ENCODE results near the gene CNN2.

Gene CNN2

DNA sequence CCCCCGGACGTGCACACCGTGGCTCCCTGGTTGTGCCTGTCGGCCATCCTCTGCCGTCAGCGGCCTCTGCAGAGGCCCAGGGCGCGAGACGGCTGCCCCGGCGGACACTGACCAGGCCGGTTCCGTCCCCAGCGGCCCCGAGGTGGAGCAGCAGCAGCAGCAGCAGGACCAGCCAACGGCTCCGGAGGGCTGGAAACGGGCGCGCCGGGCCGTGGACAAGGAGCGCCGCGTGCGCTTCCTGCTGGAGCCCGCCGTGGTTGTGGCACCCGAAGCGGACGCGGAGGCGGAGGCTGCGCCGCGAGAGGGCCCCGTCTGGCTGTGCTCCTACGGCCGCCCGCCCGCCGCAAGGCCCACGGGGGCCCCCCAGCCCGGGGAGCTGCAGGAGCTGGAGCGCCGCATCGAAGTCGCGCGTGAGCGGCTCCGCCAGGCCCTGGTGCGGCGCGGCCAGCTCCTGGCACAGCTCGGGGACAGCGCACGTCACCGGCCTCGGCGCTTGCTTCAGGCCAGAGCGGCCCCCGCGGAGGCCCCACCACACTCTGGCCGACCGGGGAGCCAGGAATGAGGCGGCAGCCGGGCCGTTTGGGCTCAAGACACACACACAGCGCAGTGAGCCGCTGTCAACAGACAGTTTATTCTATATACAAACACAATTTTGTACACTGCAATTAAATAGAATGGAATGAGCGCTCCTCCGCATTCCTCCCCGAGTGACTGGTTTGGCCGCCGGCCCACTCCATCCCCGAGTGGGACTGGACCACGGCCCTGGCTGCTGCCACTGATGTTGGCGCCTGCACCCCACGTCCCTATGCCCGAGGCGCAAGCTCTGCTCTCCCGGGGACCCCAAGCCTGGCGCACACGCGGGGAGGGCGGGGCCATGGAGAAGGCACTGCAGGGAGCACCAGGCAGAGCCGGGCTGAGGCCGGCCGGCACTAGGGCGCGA is 17.1 kb upstream of the CNN2 start:
- Histone ChIP-seq H3K27me3 (ENCODE audit: control insufficient read depth, insufficient read depth, low read length) (peaks cover 3% of the 10 kb centered on the region), H3K4me3 (ENCODE audit: low read length) (no peak overlapping the region), H3K9me3 (ENCODE audit: control insufficient read depth, low read length) (no peaks in the 10 kb centered on the region), H3K36me3 (ENCODE audit: control insufficient read depth, insufficient read depth, low read length) (peaks cover 4% of the 10 kb centered on the region), H3K4me1 (ENCODE audit: control insufficient read depth, insufficient read depth, low read length) (no peaks in the 10 kb centered on the region), H3K9ac (ENCODE audit: low read length) (no peak overlapping the region)

DNA sequence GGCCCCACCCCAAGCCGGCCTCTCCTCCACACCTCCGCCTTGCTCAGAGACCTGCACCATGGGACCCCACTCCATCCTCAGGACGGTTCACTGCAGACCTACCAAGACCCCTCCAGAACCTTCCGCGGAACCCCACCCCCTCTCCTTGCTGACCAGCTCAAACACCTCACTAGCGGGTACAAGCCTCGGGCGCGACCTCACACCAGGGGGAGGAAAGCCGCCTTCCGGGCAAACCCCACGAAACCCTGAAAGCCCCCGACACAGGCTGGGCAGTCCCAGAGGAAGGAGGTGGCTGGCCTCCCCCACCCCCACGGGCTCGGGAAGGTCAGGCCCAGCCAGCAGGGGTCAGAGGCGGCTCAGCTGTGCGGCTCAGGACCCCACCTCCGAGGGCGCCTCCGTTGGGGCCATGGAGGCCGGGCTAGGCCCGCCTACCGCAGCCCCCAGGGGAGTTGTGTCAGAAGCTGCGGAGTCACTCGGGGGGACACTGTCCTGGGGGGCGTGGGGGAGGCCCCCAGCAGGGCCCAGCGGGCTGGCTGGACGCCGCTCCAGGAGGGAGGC is 16.3 kb upstream of the CNN2 start:
- Histone ChIP-seq H3K27me3 (ENCODE audit: control insufficient read depth, insufficient read depth, low read length) (no peaks in the 10 kb centered on the region), H3K36me3 (ENCODE audit: control insufficient read depth, insufficient read depth, low read length) (peaks cover 4% of the 10 kb centered on the region), H3K4me3 (ENCODE audit: low read length) (no peak overlapping the region), H3K4me1 (ENCODE audit: control insufficient read depth, insufficient read depth, low read length) (no peaks in the 10 kb centered on the region), H3K9me3 (ENCODE audit: control insufficient read depth, low read length) (no peaks in the 10 kb centered on the region), H3K9ac (ENCODE audit: low read length) (no peak overlapping the region)

DNA sequence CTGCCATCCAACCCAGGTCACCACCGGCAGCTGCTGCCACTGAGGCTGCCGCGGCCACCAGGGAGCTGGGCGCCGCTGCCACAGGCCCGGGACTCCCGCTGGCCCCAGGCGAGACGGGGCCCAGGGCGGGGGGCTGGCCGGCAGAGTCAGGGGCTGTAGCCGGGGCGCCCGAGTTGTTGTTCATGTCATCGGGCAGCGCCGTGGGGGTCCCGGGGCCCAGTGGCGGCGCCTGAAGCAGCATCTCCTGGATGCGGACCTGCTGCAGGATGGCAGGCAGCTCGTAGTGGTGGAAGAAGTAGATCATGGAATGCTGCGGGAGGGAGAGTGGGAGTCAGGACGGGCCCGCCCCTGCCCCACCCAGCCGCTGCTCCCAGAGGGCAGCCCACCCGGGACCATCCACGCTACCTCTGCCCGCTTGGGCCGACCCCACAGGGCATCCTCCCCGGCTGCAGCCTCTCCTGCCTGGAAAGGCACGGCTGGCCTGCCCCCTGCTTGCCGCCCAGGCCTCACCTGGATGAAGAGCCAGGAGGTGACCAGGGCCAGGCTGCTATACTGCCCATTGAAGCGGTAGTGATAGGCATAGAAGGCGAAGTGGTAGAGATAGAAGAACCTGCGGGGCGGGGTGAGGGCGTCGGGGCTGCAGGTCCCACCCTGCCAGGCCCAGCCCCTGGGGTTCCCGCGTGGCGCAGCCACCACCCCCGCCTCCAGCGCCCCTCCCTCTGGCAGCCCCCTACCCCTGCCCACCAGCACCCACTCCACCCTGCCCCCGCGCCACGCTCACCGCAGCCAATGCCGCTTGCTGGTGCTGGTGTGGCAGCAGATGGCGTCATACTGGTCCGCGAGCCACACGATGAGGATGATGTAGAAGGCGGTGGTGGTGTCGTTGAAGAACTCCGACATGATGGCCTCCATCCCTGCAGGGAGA is 15.6 kb upstream of the CNN2 start:
- no peaks in the 10 kb centered on the region for H3K27me3 ChIP-seq (ENCODE audit: control insufficient read depth, insufficient read depth, low read length)

DNA sequence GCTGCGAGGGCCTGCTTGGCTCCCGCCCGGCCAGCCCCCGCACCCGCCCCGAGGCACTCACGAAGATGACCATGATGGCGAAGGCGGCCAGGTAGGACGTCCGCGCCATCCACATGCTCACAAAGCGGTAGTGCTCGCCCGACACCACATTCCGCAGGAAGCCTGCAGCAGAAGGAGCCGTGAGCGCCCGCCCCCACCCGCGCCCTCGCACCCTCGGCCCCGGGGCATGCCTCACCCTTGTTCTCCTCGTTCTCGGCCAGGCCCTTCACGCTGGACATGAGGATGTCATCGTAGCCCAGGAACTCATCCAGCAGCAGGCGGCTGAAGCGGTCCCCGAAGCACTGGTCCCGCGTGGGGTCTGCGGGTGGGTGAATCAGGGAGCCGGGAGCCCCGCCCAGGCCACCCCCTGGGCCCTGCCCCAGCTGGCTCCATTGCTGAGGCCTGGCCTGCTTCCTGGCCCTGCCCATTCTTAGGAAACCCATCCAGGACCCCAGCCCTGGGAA is 14.5 kb upstream of the CNN2 start:
- Histone ChIP-seq H3K4me1 (ENCODE audit: control insufficient read depth, insufficient read depth, low read length) (peaks cover 16% of the 10 kb centered on the region), H3K9ac (ENCODE audit: low read length) (no peak overlapping the region), H3K4me3 (ENCODE audit: low read length) (no peak overlapping the region), H3K9me3 (ENCODE audit: control insufficient read depth, low read length) (no peaks in the 10 kb centered on the region), H3K27me3 (ENCODE audit: control insufficient read depth, insufficient read depth, low read length) (no peaks in the 10 kb centered on the region), H3K36me3 (ENCODE audit: control insufficient read depth, insufficient read depth, low read length) (peaks cover 4% of the 10 kb centered on the region)

More for the DNA sequence above, 15.6 kb upstream of the CNN2 start:
- H3K4me3 ChIP-seq (ENCODE audit: low read length), result no peak overlapping the region
- no peak overlapping the region for H3K9ac ChIP-seq (ENCODE audit: low read length)
- no peaks in the 10 kb centered on the region for H3K9me3 ChIP-seq (ENCODE audit: control insufficient read depth, low read length)
- H3K36me3 ChIP-seq (ENCODE audit: control insufficient read depth, insufficient read depth, low read length), result peaks cover 4% of the 10 kb centered on the region
- H3K4me1 ChIP-seq (ENCODE audit: control insufficient read depth, insufficient read depth, low read length), result peaks cover 6% of the 10 kb centered on the region

DNA sequence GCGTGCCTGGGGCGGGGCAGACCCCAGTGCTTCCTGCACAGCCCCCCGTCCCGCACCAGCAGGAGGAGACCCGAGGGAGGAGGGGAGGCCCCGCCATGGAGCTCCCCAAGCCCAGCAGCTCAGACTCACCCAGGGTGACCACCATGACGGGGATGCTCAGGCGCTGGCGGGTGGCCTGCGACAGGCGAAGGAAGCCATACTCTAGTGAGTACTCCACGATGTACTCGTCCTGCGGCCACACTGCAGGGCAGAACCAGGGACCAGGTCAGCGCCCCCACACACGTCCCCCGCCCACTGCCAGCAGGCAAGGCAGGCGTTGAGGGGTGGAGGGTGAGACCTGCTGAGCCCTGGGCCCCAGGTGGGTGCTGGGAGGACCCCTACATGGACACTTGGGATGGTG is 14.1 kb upstream of the CNN2 start:
- Histone ChIP-seq H3K4me1 (ENCODE audit: control insufficient read depth, insufficient read depth, low read length) (peaks cover 21% of the 10 kb centered on the region), H3K36me3 (ENCODE audit: control insufficient read depth, insufficient read depth, low read length) (peaks cover 4% of the 10 kb centered on the region)

DNA sequence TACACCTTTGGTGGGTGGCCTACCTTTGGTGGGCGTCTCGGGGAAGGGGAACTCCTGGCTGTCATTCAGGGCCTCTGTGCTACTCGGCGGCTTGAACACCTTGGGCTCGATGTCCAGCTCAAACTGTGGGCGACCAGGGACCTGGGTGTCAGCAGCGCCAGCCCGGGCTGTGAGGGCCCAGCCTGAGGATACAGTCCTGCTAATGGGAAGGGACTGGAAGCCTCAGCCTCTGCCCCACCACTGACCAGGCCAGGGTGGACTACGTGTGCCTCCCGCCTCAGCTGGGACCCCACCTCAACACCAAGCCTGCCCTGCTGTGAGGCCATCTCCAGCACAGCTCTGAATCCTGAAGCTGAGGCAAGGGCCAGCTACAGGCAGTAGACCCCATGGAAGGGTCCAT is 13.2 kb upstream of the CNN2 start:
- no peak overlapping the region for H3K4me3 ChIP-seq (ENCODE audit: low read length)
- no peak overlapping the region for H3K9ac ChIP-seq (ENCODE audit: low read length)
- H3K4me1 ChIP-seq (ENCODE audit: control insufficient read depth, insufficient read depth, low read length), result peaks cover 29% of the 10 kb centered on the region
- H3K36me3 ChIP-seq (ENCODE audit: control insufficient read depth, insufficient read depth, low read length), result peaks cover 4% of the 10 kb centered on the region
- no peaks in the 10 kb centered on the region for H3K27me3 ChIP-seq (ENCODE audit: control insufficient read depth, insufficient read depth, low read length)
- H3K9me3 ChIP-seq (ENCODE audit: control insufficient read depth, low read length), result no peaks in the 10 kb centered on the region

More for the DNA sequence above, 14.1 kb upstream of the CNN2 start:
- H3K9me3 ChIP-seq (ENCODE audit: control insufficient read depth, low read length), result no peaks in the 10 kb centered on the region
- no peak overlapping the region for H3K4me3 ChIP-seq (ENCODE audit: low read length)
- H3K27me3 ChIP-seq (ENCODE audit: control insufficient read depth, insufficient read depth, low read length), result no peaks in the 10 kb centered on the region
- no peak overlapping the region for H3K9ac ChIP-seq (ENCODE audit: low read length)

DNA sequence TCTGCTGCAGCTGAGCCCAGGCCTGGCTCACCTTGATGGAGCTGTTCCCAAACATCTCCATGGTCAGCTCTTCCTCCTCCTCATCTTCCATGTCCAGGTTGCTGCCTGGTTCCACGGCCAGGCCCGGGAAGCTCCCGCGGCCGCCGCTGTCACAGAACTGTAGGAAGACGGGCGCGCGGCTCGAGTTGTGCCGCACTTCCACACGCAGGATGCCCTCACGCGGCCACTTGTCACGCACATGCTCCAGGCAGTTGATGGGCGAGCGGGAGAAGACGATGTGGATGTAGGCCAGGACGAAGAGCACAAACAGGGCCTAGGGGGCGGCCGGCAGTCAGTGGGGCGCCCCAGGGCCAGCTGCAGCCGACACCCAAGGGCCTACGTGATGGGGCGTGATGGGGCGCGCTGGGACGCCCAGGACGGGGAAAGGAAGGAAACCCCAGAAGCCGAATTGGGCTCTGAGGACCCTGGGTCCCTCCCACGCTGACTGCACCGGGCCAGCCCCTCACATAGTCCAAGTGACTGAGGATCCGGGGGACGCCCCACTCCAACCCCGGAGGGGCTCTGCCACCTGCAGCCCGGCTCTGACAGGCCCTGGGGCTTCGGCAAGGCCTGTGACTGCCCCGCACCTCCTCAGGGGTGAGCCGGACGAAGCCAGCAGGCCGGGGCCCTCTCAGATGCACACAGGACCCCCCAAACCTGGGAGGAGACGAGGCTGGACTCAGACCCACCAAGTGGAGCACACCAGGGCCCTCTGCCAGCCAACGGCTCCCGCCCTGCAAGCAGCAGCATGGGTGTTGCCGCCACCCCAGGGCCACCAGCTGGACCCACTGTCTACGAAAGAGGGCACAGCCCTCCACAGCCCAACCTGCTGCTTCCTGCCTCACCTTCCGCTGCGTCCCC is 12.0 kb upstream of the CNN2 start:
- peaks cover 41% of the 10 kb centered on the region for H3K4me1 ChIP-seq (ENCODE audit: control insufficient read depth, insufficient read depth, low read length)
- no peaks in the 10 kb centered on the region for H3K27me3 ChIP-seq (ENCODE audit: control insufficient read depth, insufficient read depth, low read length)
- no peak overlapping the region for H3K4me3 ChIP-seq (ENCODE audit: low read length)
- no peak overlapping the region for H3K9ac ChIP-seq (ENCODE audit: low read length)
- no peaks in the 10 kb centered on the region for H3K9me3 ChIP-seq (ENCODE audit: control insufficient read depth, low read length)
- peaks cover 4% of the 10 kb centered on the region for H3K36me3 ChIP-seq (ENCODE audit: control insufficient read depth, insufficient read depth, low read length)

DNA sequence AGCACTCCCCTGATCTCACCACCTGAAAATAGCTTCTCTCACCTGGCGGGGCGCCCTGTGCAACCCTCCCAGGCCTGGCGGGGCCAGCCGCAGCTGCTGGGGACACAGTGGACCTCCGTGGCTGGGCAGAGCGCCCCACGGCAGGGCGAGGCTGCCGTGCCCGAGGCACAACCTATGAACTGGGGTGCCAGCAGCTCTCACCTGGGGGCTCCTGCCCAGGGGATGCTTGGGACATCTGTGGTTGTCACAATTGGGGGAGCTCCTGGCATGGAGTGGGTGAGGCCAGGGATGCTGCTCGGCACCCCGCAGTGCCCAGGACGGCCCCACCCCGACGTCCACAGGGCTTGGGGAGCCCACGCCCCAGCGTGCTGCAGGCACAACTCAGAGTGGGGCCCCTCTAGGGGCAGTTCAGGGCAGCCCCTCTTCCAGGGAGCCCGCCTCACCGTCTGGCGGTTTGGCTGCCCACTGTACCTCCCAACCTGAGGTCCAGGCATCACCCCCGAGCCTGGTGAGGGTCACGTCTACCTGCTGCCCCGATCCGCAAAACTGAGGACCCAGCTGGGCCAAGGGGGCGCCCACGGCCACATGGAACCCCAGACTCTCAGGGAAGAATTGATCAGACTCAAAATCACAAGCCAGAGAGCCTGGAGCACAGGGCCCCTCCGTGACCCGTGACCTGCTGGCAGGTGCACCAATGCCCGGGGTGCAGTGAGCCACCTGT is 11.2 kb upstream of the CNN2 start:
- H3K9ac ChIP-seq (ENCODE audit: low read length), result no peak overlapping the region

DNA sequence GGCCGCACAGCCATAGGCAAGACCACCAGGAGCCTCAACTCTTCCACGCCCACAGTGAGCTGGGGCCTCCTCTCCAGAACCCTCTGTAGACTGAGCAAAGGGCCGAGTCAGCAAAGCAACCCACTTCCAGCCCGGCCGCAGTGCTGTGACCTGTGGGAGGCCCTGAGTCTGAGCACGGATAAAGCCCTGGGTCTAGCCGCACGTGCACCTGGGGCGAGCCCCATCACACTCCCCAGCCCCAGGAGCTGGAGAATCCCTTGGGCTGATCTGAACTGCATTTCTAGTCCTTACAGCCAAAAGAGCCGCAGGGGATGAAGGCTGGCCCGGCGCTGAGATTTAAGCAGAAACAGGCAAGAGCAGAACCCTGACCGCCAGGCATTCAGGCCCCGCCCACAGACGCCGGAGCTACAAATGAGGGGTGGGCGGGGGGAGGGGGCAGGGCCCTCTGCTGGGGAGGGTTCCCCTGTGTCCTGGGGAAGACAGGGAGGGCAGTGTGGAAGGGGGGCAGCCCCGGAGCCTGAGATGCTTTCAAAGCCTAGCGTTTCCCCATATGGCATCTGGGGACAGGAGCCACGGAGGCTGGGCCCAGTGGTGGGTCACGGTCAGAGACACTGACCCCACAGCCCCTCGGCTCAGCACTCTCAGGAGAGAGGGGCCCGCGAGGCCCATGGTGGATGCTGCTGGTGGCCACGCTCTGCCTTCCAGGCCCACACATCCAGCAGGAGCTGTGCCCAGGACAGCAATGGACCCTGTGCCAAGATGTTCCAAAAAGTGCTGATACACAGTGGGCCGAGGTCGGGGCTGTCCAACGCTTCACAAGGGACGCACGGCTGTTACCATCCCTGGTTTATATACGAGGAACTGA is 10.4 kb upstream of the CNN2 start:
- Histone ChIP-seq H3K27me3 (ENCODE audit: control insufficient read depth, insufficient read depth, low read length) (no peaks in the 10 kb centered on the region), H3K4me3 (ENCODE audit: low read length) (no peak overlapping the region), H3K4me1 (ENCODE audit: control insufficient read depth, insufficient read depth, low read length) (peaks cover 49% of the 10 kb centered on the region), H3K9ac (ENCODE audit: low read length) (peak overlapping the region; percentile 55), H3K9me3 (ENCODE audit: control insufficient read depth, low read length) (no peaks in the 10 kb centered on the region), H3K36me3 (ENCODE audit: control insufficient read depth, insufficient read depth, low read length) (peaks cover 4% of the 10 kb centered on the region)

More for the DNA sequence above, 11.2 kb upstream of the CNN2 start:
- Histone ChIP-seq H3K9me3 (ENCODE audit: control insufficient read depth, low read length) (no peaks in the 10 kb centered on the region), H3K36me3 (ENCODE audit: control insufficient read depth, insufficient read depth, low read length) (peaks cover 4% of the 10 kb centered on the region), H3K27me3 (ENCODE audit: control insufficient read depth, insufficient read depth, low read length) (no peaks in the 10 kb centered on the region), H3K4me1 (ENCODE audit: control insufficient read depth, insufficient read depth, low read length) (peaks cover 49% of the 10 kb centered on the region), H3K4me3 (ENCODE audit: low read length) (no peak overlapping the region)

DNA sequence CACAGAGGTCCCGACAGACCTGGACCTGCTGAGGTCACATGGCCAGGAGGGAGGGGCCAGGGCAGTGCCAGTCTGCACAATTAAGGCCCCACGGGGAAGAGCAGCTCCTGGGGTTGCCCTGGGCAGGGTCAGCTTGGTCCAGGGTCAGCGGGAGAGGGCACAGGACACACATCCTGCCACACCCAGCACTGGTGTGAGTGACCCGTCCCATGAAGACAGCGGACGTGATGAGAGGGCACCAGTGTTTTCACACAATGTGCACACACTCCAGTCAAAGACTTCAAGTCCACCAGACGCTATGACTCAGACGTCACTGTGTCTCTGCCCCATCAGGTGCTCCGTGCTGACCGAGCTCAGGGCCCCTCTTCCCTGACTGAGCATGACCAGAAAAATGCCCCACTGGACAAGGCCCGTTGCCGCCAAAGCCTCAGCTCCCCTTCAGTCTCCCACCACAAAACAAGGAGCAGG is 9.7 kb upstream of the CNN2 start:
- Histone ChIP-seq H3K9ac (ENCODE audit: low read length) (peak overlapping the region; percentile 55), H3K9me3 (ENCODE audit: control insufficient read depth, low read length) (no peaks in the 10 kb centered on the region), H3K4me3 (ENCODE audit: low read length) (peak overlapping the region; percentile 8), H3K36me3 (ENCODE audit: control insufficient read depth, insufficient read depth, low read length) (peaks cover 4% of the 10 kb centered on the region), H3K27me3 (ENCODE audit: control insufficient read depth, insufficient read depth, low read length) (no peaks in the 10 kb centered on the region), H3K4me1 (ENCODE audit: control insufficient read depth, insufficient read depth, low read length) (peaks cover 55% of the 10 kb centered on the region)
